HCT116 (cell line): ENCODE measurements around the gene TRMT1. TPM values are rescaled to one million over a fixed set of nuclear protein-coding genes. Genes with fewer than 3 reads are reported as not detected.

ENCODE experiments used
- ATAC-seq: fragments of 200-7000 bp; cut with Tn5 transposase; 2 replicates; pipeline ENCODE4 v1.9.1; 2020; ENCODE audit warnings: mild to moderate bottlenecking, moderate library complexity
- BruUV-seq: library from RNA; stranded (reverse); fragments of 400-500 nt; replicated peaks from 2 replicates; lab custom pipeline; 2021; lab: Mats Ljungman, UMichigan
- CTCF ChIA-PET: fragments of 300-600 bp; sonication (Branson Sonifier 250); formaldehyde crosslinking; loops from one replicate; lab custom pipeline; 2021; ENCODE audit warnings: antibody characterized with exemption; lab: Charles Lee
- POLR2A ChIA-PET: fragments of 300-600, 350-600 bp; sonication (Branson Sonifier 250); formaldehyde crosslinking; loops from one replicate; lab custom pipeline; 2021; ENCODE audit warnings: antibody characterized with exemption; lab: Charles Lee
- RAD21 ChIA-PET, 2 experiments: fragments of 300-600 bp; sonication (Branson Sonifier 250); formaldehyde crosslinking; loops; one replicate each; lab custom pipeline; 2023; ENCODE audit warnings: low total read pairs in 2 of 2; ENCODE audit not compliant: uncharacterized antibody in 2 of 2, unreplicated experiment in 2 of 2, low non-redundant PET in 1 of 2; lab: Charles Lee
- DNase-seq: peaks from one replicate; pipeline ENCODE4 v3.0.0-alpha.2; 2010; ENCODE audit warnings: low read depth, low spot score
- H2AFZ ChIP-seq: fragments of 200-600 bp; shearing (Covaris generic), sonication (generic); 2 replicates; pipeline ENCODE4 v1.6.1; 2017; ENCODE audit warnings: low read depth, mixed run types, mixed read lengths, antibody characterized with exemption, low read length; ENCODE audit not compliant: poor library complexity, severe bottlenecking
- H3K27ac ChIP-seq: 2 replicates; pipeline ENCODE4 v1.5.1; 2012; ENCODE audit warnings: low read depth, low read length
- H3K27me3 ChIP-seq: fragments of 200-600 bp; sonication (generic); 2 replicates; pipeline ENCODE4 v1.6.1; 2016; ENCODE audit warnings: mixed run types, low read length, mixed read lengths; ENCODE audit not compliant: insufficient read depth
- H3K36me3 ChIP-seq, 2 experiments: fragments of 200-500 bp in 1 of 2; fragments of 200-600 bp in 1 of 2; sonication (Bioruptor generic) in 1 of 2; sonication (generic) in 1 of 2; 2 replicates each; pipeline versions ENCODE4 v1.5.1 to v1.6.1; 2014 to 2016; ENCODE audit warnings: low read length in 2 of 2, inconsistent platforms in 1 of 2, mixed read lengths in 1 of 2, mixed run types in 1 of 2; ENCODE audit not compliant: insufficient read depth in 2 of 2, control insufficient read depth in 1 of 2
- H3K4me1 ChIP-seq, 2 experiments: fragments of 200-600 bp in 1 of 2; sonication (generic) in 1 of 2; 2 replicates each; pipeline versions ENCODE4 v1.5.1 to v1.6.1; 2012 to 2017; ENCODE audit warnings: low read length in 2 of 2, inconsistent platforms in 1 of 2, mild to moderate bottlenecking in 1 of 2, mixed read lengths in 1 of 2, mixed run types in 1 of 2, moderate library complexity in 1 of 2; ENCODE audit not compliant: insufficient read depth in 2 of 2, control insufficient read depth in 1 of 2
- H3K4me2 ChIP-seq: fragments of 200-600 bp; sonication (generic); 2 replicates; pipeline ENCODE4 v1.6.1; 2017; ENCODE audit warnings: mixed run types, low read length, mixed read lengths
- H3K4me3 ChIP-seq, 2 experiments: fragments of 200-600 bp in 1 of 2; sonication (generic) in 1 of 2; replicated peaks in 1 of 2; 2 replicates each; pipeline ENCODE4 v1.5.1; 2011 to 2016; ENCODE audit warnings: low read length in 2 of 2, control low read depth in 1 of 2, low read depth in 1 of 2, mild to moderate bottlenecking in 1 of 2, mixed read lengths in 1 of 2, mixed run types in 1 of 2
- H3K79me2 ChIP-seq: fragments of 200-600 bp; sonication (generic); 2 replicates; pipeline ENCODE4 v1.6.1; 2017; ENCODE audit warnings: mild to moderate bottlenecking, mixed run types, low read length, moderate library complexity, mixed read lengths; ENCODE audit not compliant: insufficient read depth
- H3K9ac ChIP-seq: fragments of 200-600 bp; sonication (generic); 2 replicates; pipeline ENCODE4 v1.6.1; 2016; ENCODE audit warnings: low read length, mixed read lengths
- H3K9me2 ChIP-seq: fragments of 200-600 bp; sonication (generic), shearing (Covaris generic); 2 replicates; pipeline ENCODE4 v1.6.1; 2017; ENCODE audit warnings: mixed run types, mild to moderate bottlenecking, moderate library complexity; ENCODE audit not compliant: insufficient read depth
- H3K9me3 ChIP-seq, 2 experiments: fragments of 200-500 bp in 1 of 2; fragments of 200-600 bp in 1 of 2; sonication (Bioruptor generic) in 1 of 2; sonication (generic) in 1 of 2; 2 replicates each; pipeline ENCODE4 v1.6.1; 2014 to 2017; ENCODE audit warnings: low read length in 2 of 2, mixed read lengths in 2 of 2, inconsistent platforms in 1 of 2, low read depth in 1 of 2, mild to moderate bottlenecking in 1 of 2, mixed run types in 1 of 2, moderate library complexity in 1 of 2; ENCODE audit not compliant: control insufficient read depth in 1 of 2, insufficient read depth in 1 of 2
- H4K20me1 ChIP-seq: fragments of 200-600 bp; sonication (generic), shearing (Covaris generic); 2 replicates; pipeline ENCODE4 v1.6.1; 2017; ENCODE audit warnings: mixed run types, mild to moderate bottlenecking, moderate library complexity; ENCODE audit not compliant: insufficient read depth
- CBX3 ChIP-seq: IDR thresholded peaks from 2 replicates; pipeline ENCODE4 v1.6.1; 2012; ENCODE audit warnings: low read depth
- CEBPB ChIP-seq: IDR thresholded peaks from 2 replicates; pipeline ENCODE4 v1.6.1; 2012; ENCODE audit warnings: low read depth
- CTCF ChIP-seq, 3 experiments: fragments of 200-600 bp in 1 of 3; sonication (generic) in 1 of 3; IDR thresholded peaks in 2 of 3; conservative IDR thresholded peaks in 1 of 3; 2 replicates each; pipeline ENCODE4 v1.5.1; 2012 to 2017; ENCODE audit warnings: low read depth in 2 of 3, low read length in 2 of 3, antibody characterized with exemption in 1 of 3, borderline replicate concordance in 1 of 3, control low read depth in 1 of 3, mild to moderate bottlenecking in 1 of 3, mixed read lengths in 1 of 3, mixed run types in 1 of 3, moderate library complexity in 1 of 3; ENCODE audit not compliant: insufficient read depth in 1 of 3
- EGR1 ChIP-seq: IDR thresholded peaks from 2 replicates; pipeline ENCODE4 v1.6.1; 2012; ENCODE audit warnings: low read depth
- EZH2 ChIP-seq: fragments of 200-600 bp; sonication (generic); IDR thresholded peaks from 2 replicates; pipeline ENCODE4 v1.6.1; 2017; ENCODE audit warnings: antibody characterized with exemption, mixed run types
- EZH2phosphoT487 ChIP-seq: fragments of 200-600 bp; IDR thresholded peaks from 2 replicates; pipeline ENCODE4 v1.6.1; 2018; ENCODE audit warnings: antibody characterized with exemption, borderline replicate concordance
- FOSL1 ChIP-seq: IDR thresholded peaks from 2 replicates; pipeline ENCODE4 v1.6.1; 2012; ENCODE audit warnings: low read depth
- MAX ChIP-seq: IDR thresholded peaks from 2 replicates; pipeline ENCODE4 v1.6.1; 2012
- POLR2A ChIP-seq: IDR thresholded peaks from 2 replicates; pipeline ENCODE4 v1.7.0; 2011; ENCODE audit warnings: borderline replicate concordance; ENCODE audit not compliant: insufficient read depth, insufficient read length; ENCODE audit errors: extremely low read depth
- POLR2AphosphoS5 ChIP-seq: IDR thresholded peaks from 2 replicates; pipeline ENCODE4 v1.6.1; 2011; ENCODE audit warnings: mild to moderate bottlenecking, low read depth, low read length, moderate library complexity
- RAD21 ChIP-seq: IDR thresholded peaks from 2 replicates; pipeline ENCODE4 v1.6.1; 2012; ENCODE audit warnings: low read depth, mild to moderate bottlenecking
- SP1 ChIP-seq: IDR thresholded peaks from 2 replicates; pipeline ENCODE4 v1.6.1; 2012; ENCODE audit warnings: low read depth
- SRF ChIP-seq: IDR thresholded peaks from 2 replicates; pipeline ENCODE4 v1.6.1; 2012; ENCODE audit warnings: low read depth
- YY1 ChIP-seq: IDR thresholded peaks from 2 replicates; pipeline ENCODE4 v1.6.1; 2011; ENCODE audit warnings: low read length, low read depth, moderate library complexity, mild to moderate bottlenecking; ENCODE audit not compliant: insufficient replicate concordance; ENCODE audit errors: extremely low read depth
- ZFX ChIP-seq: fragments of 450-650 bp; IDR thresholded peaks from 2 replicates; pipeline ENCODE4 v1.6.1; 2017
- ZNF274 ChIP-seq: fragments of 200-500 bp; sonication (Bioruptor generic); IDR thresholded peaks from 2 replicates; pipeline ENCODE4 v1.6.1; 2014; ENCODE audit warnings: mild to moderate bottlenecking, low read depth, low read length, inconsistent platforms
- intact Hi-C: fragments of 100-400 bp; cut with micrococcal nuclease; formaldehyde crosslinking; loops from 2 replicates; pipeline ENCODE4 v1.10.0; 2022
- total RNA-seq: library from RNA; stranded (reverse); gene quantifications from one replicate; pipeline ENCODE4 v1.2.1, GENCODE V29; 2021; ENCODE audit not compliant: unreplicated experiment
- TF ChIP-seq, protein P1 (sequence below): IDR thresholded peaks from 2 replicates; pipeline ENCODE4 v1.6.1; 2011; ENCODE audit warnings: mild to moderate bottlenecking, low read length, moderate library complexity; ENCODE audit not compliant: insufficient replicate concordance; ENCODE audit errors: extremely low read depth
- TF ChIP-seq, protein P2 (sequence below): IDR thresholded peaks from 2 replicates; pipeline ENCODE4 v1.6.1; 2012

Gene TRMT1
- total RNA-seq, 1 experiment from 2014 or later, result 84.4 TPM

DNA sequence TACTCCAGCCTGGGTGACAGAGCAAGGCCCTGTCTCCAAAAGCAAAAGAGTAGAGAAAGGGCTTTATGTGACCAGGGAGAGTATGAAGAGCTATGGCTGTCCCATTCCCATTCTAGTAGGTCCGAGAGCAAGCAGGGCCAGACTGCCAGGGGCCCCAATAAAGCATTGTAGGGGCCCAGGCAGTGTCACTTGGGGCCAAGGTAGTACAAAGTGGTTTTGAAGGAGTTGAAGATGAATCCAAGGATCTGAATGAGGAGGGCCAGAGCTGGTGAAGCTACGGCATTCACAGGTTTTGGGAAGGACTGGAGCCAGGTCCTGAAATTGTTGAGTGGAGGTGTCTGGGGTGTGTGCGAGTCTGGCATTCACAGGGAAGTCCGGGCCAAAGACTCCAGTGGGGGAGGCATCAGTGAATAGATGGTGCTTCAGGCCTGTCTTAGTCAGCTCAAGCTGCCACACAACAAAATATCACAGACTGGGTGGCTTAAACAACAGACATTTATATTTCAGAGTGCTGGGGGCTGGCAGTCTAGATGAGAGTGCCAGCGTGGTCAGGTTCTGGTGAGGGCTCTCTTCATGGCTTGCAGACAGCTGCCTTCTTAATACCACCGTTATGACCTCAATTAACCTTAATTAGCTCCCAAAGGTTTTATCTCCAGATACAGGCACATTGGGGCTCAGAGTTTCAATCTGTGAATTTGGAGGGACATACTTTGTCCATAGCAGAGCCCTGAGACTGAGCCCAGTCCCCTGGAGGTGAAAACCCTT lies 11.5 kb upstream of the TRMT1 start:
- Histone ChIP-seq H3K79me2 (peaks cover 98% of the 10 kb centered on the region), H3K4me2 (no peak overlapping the region), H3K9me3 (no peaks in the 10 kb centered on the region), H3K27me3 (no peaks in the 10 kb centered on the region)
- no peak for ATAC-seq
- intact Hi-C loops, result no loop called here
- no peak for TF ChIP-seq CBX3
- no peak for TF ChIP-seq SP1
- TF ChIP-seq POLR2A, result no peak
- TF ChIP-seq CTCF (IDR thresholded peaks at IDR 0.05 in 2 of 3, conservative IDR thresholded peaks at IDR 0.05 in 1 of 3; ENCODE audit: borderline replicate concordance in 1 of 3, insufficient read depth in 1 of 3, low read depth in 2 of 3, low read length in 2 of 3), result no peak
- TF ChIP-seq EZH2phosphoT487, result no peak
- TF ChIP-seq ZFX, result no peak
- TF ChIP-seq, protein P1, sequence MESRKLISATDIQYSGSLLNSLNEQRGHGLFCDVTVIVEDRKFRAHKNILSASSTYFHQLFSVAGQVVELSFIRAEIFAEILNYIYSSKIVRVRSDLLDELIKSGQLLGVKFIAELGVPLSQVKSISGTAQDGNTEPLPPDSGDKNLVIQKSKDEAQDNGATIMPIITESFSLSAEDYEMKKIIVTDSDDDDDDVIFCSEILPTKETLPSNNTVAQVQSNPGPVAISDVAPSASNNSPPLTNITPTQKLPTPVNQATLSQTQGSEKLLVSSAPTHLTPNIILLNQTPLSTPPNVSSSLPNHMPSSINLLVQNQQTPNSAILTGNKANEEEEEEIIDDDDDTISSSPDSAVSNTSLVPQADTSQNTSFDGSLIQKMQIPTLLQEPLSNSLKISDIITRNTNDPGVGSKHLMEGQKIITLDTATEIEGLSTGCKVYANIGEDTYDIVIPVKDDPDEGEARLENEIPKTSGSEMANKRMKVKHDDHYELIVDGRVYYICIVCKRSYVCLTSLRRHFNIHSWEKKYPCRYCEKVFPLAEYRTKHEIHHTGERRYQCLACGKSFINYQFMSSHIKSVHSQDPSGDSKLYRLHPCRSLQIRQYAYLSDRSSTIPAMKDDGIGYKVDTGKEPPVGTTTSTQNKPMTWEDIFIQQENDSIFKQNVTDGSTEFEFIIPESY, result no peak
- TF ChIP-seq EGR1, result no peak
- no peak for TF ChIP-seq POLR2AphosphoS5
- TF ChIP-seq SRF, result no peak
- TF ChIP-seq, protein P2, sequence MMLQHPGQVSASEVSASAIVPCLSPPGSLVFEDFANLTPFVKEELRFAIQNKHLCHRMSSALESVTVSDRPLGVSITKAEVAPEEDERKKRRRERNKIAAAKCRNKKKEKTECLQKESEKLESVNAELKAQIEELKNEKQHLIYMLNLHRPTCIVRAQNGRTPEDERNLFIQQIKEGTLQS, result no peak
- TF ChIP-seq RAD21, result no peak
- TF ChIP-seq CEBPB, result no peak
- TF ChIP-seq EZH2, result no peak
- TF ChIP-seq MAX, result no peak
- TF ChIP-seq FOSL1, result no peak
- TF ChIP-seq ZNF274, result no peak
- no peak for TF ChIP-seq YY1
- TF ChIP-seq, all 23 proteins: peak for 0
- Histone ChIP-seq H4K20me1 (0 out of 2 replicates have a peak, but pooled peaks cover 5% of the 10 kb centered on the region), H3K36me3 (peaks cover 3 to 12% of the 10 kb centered on the region in 2 experiments; a peak in 2 of 4 replicates), H2AFZ (no peak overlapping the region), H3K9ac (no peak overlapping the region), H3K27ac (peak overlapping the region; percentile 8; the same call in 1 of the 2 replicates), H3K4me1 (peaks cover 2 to 42% of the 10 kb centered on the region in 2 experiments; a peak in 3 of 4 replicates), H3K9me2 (no peaks in the 10 kb centered on the region), H3K4me3 (no peak overlapping the region)
- no TSS peak for BruUV-seq
- DNase-seq, result no peak
- POLR2A ChIA-PET, result interaction anchor here (1.4 kb wide), 1 partner anchor 22 kb away, joined by 5 read pairs; the partner anchor contains the start of genes IER2 and STX10
- RAD21 ChIA-PET, result no interaction called here
- CTCF ChIA-PET, result no interaction called here
